Epithelial cell of esophagus (primary cell): Measurements from ENCODE around the gene ANKRA2.

Experiments used
- DNase-seq: peaks from one replicate; pipeline ENCODE4 v3.0.0; 2010; ENCODE audit warnings: low read depth
- H3K4me3 ChIP-seq: 2 replicates; pipeline ENCODE4 v1.5.1; 2011; ENCODE audit warnings: mild to moderate bottlenecking, low read length, control low read depth
- CTCF ChIP-seq: IDR thresholded peaks from 2 replicates; pipeline ENCODE4 v1.5.1; 2011; ENCODE audit warnings: low read depth, mild to moderate bottlenecking, low read length, control low read depth, inconsistent platforms; ENCODE audit not compliant: insufficient read depth; ENCODE audit errors: missing control alignments

ANKRA2 gene

GRCh38 chr5:73534971-73535370 is 30.5 kb downstream of the ANKRA2 start:
- no peak for TF ChIP-seq CTCF
- H3K4me3 ChIP-seq: no peak overlapping the region
- DNase-seq: no peak

GRCh38 chr5:73534011-73534644 is 31.3 kb downstream of the ANKRA2 start:
- peak; percentile 31 for DNase-seq
- H3K4me3 ChIP-seq: no peak overlapping the region
- TF ChIP-seq CTCF: no peak

GRCh38 chr5:73532195-73532594 is 33.2 kb downstream of the ANKRA2 start:
- no peak for TF ChIP-seq CTCF
- DNase-seq: no peak
- H3K4me3 ChIP-seq: no peak overlapping the region

GRCh38 chr5:73531356-73531755 is 34.1 kb downstream of the ANKRA2 start:
- H3K4me3 ChIP-seq: no peak overlapping the region
- no peak for TF ChIP-seq CTCF
- no peak for DNase-seq

GRCh38 chr5:73529081-73529480 is 36.4 kb downstream of the ANKRA2 start:
- DNase-seq: no peak
- no peak overlapping the region for H3K4me3 ChIP-seq
- no peak for TF ChIP-seq CTCF

GRCh38 chr5:73528248-73528647 is 37.2 kb downstream of the ANKRA2 start:
- no peak for TF ChIP-seq CTCF
- no peak overlapping the region for H3K4me3 ChIP-seq
- no peak for DNase-seq

- no peak for DNase-seq
- H3K4me3 ChIP-seq: no peak overlapping the region
- no peak for TF ChIP-seq CTCF
These were observed 39.7 kb downstream of the ANKRA2 start for GRCh38 chr5:73525606-73526203.
